Activated CD4-positive, alpha-beta T cell treated with anti-CD3 and anti-CD28 coated beads for 4 hours (primary cell): ENCODE results near the gene MICAL3.
"Not testable (repeated sequence)": the region's sequence is repeated elsewhere in the genome, so short reads cannot be mapped to it uniquely, and the experiment has no call there.

Source experiments
- DNase-seq, 2 donors: peaks; one replicate each; pipeline ENCODE4 v3.0.0-alpha.2; 2020

The MICAL3 gene

GRCh38 chr22:17878941-17879340 is 145.4 kb downstream of the MICAL3 start:
- no peak for DNase-seq

GRCh38 chr22:17878186-17878694 is 146.1 kb downstream of the MICAL3 start:
- DNase-seq = no peak

- DNase-seq = not testable (repeated sequence)
These were observed 147.2 kb downstream of the MICAL3 start for GRCh38 chr22:17876878-17877855.

GRCh38 chr22:17876306-17876831 is 148.0 kb downstream of the MICAL3 start:
- DNase-seq = no peak

- no peak for DNase-seq
These were observed 148.7 kb downstream of the MICAL3 start for GRCh38 chr22:17875631-17876030.

- no peak for DNase-seq
These were observed 149.2 kb downstream of the MICAL3 start for GRCh38 chr22:17875156-17875555.

- no peak for DNase-seq
These were observed 150.0 kb downstream of the MICAL3 start for GRCh38 chr22:17874231-17874905.

GRCh38 chr22:17873804-17874203 is 150.6 kb downstream of the MICAL3 start:
- DNase-seq = no peak

- DNase-seq = no peak
These were observed 151.2 kb downstream of the MICAL3 start for GRCh38 chr22:17873116-17873515.

GRCh38 chr22:17872471-17872870 is 151.9 kb downstream of the MICAL3 start:
- DNase-seq = no peak

GRCh38 chr22:17871726-17872458 is 152.5 kb downstream of the MICAL3 start:
- DNase-seq = no peak

GRCh38 chr22:17870407-17870806 is 154.0 kb downstream of the MICAL3 start:
- no peak for DNase-seq

- DNase-seq = no peak
These were observed 154.9 kb downstream of the MICAL3 start for GRCh38 chr22:17869285-17870096.

- no peak for DNase-seq
These were observed 155.6 kb downstream of the MICAL3 start for GRCh38 chr22:17868771-17869170.

GRCh38 chr22:17867160-17867785 is 157.1 kb downstream of the MICAL3 start:
- no peak for DNase-seq

GRCh38 chr22:17866621-17867020 is 157.7 kb downstream of the MICAL3 start:
- DNase-seq = no peak

- no peak for DNase-seq
These were observed 158.2 kb downstream of the MICAL3 start for GRCh38 chr22:17866127-17866526.

GRCh38 chr22:17865183-17866055 is 158.9 kb downstream of the MICAL3 start:
- DNase-seq = no peak

GRCh38 chr22:17864398-17865182 is 159.8 kb downstream of the MICAL3 start:
- DNase-seq = no peak
